ENCODE measurements around the gene CKM. TPM values are rescaled to one million over a fixed set of nuclear protein-coding genes. Genes with fewer than 3 reads are reported as not detected.

The CKM gene
- polyA plus RNA-seq (2013, experiment 1 of 2) = not detected
- polyA plus RNA-seq (2013, experiment 2 of 2) = not detected

GRCh38 chr19:45322744-45323281, at the start of gene CKM:
Gene CKM (minus strand): TSS chr19:45322875. CDS start chr19:45319713, 3,162 bp downstream.
- no peak within 1 kb of the TSS for H3K18ac ChIP-seq (ENCODE audit: low read depth in 1 of 2, low read length in 2 of 2)
- no peak within 1 kb of the TSS for H3K27ac ChIP-seq (ENCODE audit: low read length, poor library complexity, severe bottlenecking)
- H3K36me3 ChIP-seq (ENCODE audit: control insufficient read depth in 1 of 2, insufficient read depth in 2 of 2, low read depth in 1 of 2, low read length in 2 of 2) = no peaks in the 10 kb centered on the region
- no peak within 1 kb of the TSS for H2BK12ac ChIP-seq (ENCODE audit: low read length in 2 of 2)
- no peak within 1 kb of the TSS for H4K91ac ChIP-seq (ENCODE audit: low read length)
- H3K4me2 ChIP-seq (ENCODE audit: low read length, poor library complexity, severe bottlenecking) = peak within 1 kb of the TSS; percentile 64
- no peak within 1 kb of the TSS for H3K14ac ChIP-seq (ENCODE audit: low read length in 2 of 2)
- no peak within 1 kb of the TSS for H2AK5ac ChIP-seq (ENCODE audit: low read length, severe bottlenecking)
- H3K4me3 ChIP-seq (ENCODE audit: insufficient read depth in 1 of 2, low read depth in 1 of 2, low read length in 2 of 2) = peak within 1 kb of the TSS in 1 of 2 experiments; percentile 51
- no peak within 1 kb of the TSS for H2BK5ac ChIP-seq (ENCODE audit: low read depth, low read length, poor library complexity, severe bottlenecking)
- H2AFZ ChIP-seq (ENCODE audit: low read depth, low read length) = no peak within 1 kb of the TSS
- H4K8ac ChIP-seq (ENCODE audit: low read length) = peak within 1 kb of the TSS; percentile 81
- 55% methylated on average over 13 of the region's 15 CpGs for WGBS
- H3K4ac ChIP-seq (ENCODE audit: low read depth in 1 of 2, low read length in 2 of 2) = no peak within 1 kb of the TSS
- DNase-seq = no peak
- peaks cover 14% of the 10 kb centered on the region for H3K4me1 ChIP-seq (ENCODE audit: control insufficient read depth, insufficient read depth, low read depth, low read length)
- H3K79me1 ChIP-seq (replicated peaks; ENCODE audit: low read length, poor library complexity, severe bottlenecking) = no peaks in the 10 kb centered on the region
- H2BK120ac ChIP-seq (ENCODE audit: low read depth, low read length) = no peak within 1 kb of the TSS
- H3K9me3 ChIP-seq (ENCODE audit: control insufficient read depth, low read length) = no peaks in the 10 kb centered on the region
- H3K9ac ChIP-seq (ENCODE audit: low read length) = peak within 1 kb of the TSS; percentile 41
- H3K27me3 ChIP-seq (ENCODE audit: control insufficient read depth in 1 of 2, insufficient read depth in 1 of 2, low read length in 2 of 2) = peaks cover 29 to 42% of the 10 kb centered on the region in 2 experiments
- no peak within 1 kb of the TSS for H3K23ac ChIP-seq (ENCODE audit: low read length in 2 of 2)
- H2BK15ac ChIP-seq (ENCODE audit: low read depth, poor library complexity, severe bottlenecking) = no peak within 1 kb of the TSS

GRCh38 chr19:45370410-45371204, 47.9 kb upstream of the CKM start, which contains the start of gene ERCC2:
Gene ERCC2 (minus strand): TSS chr19:45370573. CDS start chr19:45370540, 33 bp downstream.
- Histone ChIP-seq H3K27ac (ENCODE audit: low read length, poor library complexity, severe bottlenecking) (peak within 1 kb of the TSS; percentile 90), H3K36me3 (ENCODE audit: control insufficient read depth in 1 of 2, insufficient read depth in 2 of 2, low read depth in 1 of 2, low read length in 2 of 2) (peaks cover 7 to 10% of the 10 kb centered on the region in 2 experiments), H2BK15ac (ENCODE audit: low read depth, poor library complexity, severe bottlenecking) (peak within 1 kb of the TSS; percentile 80), H4K91ac (ENCODE audit: low read length) (no peak within 1 kb of the TSS), H2BK12ac (ENCODE audit: low read length in 2 of 2) (peak within 1 kb of the TSS in 1 of 2 experiments; percentile 10), H3K9ac (ENCODE audit: low read length) (peak within 1 kb of the TSS; percentile 89), H3K79me1 (replicated peaks; ENCODE audit: low read length, poor library complexity, severe bottlenecking) (peaks cover 26% of the 10 kb centered on the region), H4K8ac (ENCODE audit: low read length) (peak within 1 kb of the TSS; percentile 82), H3K9me3 (ENCODE audit: control insufficient read depth, low read length) (no peaks in the 10 kb centered on the region), H3K14ac (ENCODE audit: low read length in 2 of 2) (peak within 1 kb of the TSS in 1 of 2 experiments; percentile 73), H2AFZ (ENCODE audit: low read depth, low read length) (peak within 1 kb of the TSS; percentile 87), H3K4me1 (ENCODE audit: control insufficient read depth, insufficient read depth, low read depth, low read length) (peaks cover 15% of the 10 kb centered on the region), H3K18ac (ENCODE audit: low read depth in 1 of 2, low read length in 2 of 2) (peak within 1 kb of the TSS; percentile 74 to 86), H2BK120ac (ENCODE audit: low read depth, low read length) (no peak within 1 kb of the TSS), H2AK5ac (ENCODE audit: low read length, severe bottlenecking) (no peak within 1 kb of the TSS), H3K23ac (ENCODE audit: low read length in 2 of 2) (peak within 1 kb of the TSS in 1 of 2 experiments; percentile 86), H2BK5ac (ENCODE audit: low read depth, low read length, poor library complexity, severe bottlenecking) (no peak within 1 kb of the TSS), H3K4me3 (ENCODE audit: insufficient read depth in 1 of 2, low read depth in 1 of 2, low read length in 2 of 2) (peak within 1 kb of the TSS; percentile 82 to 93), H3K27me3 (ENCODE audit: control insufficient read depth in 1 of 2, insufficient read depth in 1 of 2, low read length in 2 of 2) (no peaks in the 10 kb centered on the region), H3K4me2 (ENCODE audit: low read length, poor library complexity, severe bottlenecking) (peak within 1 kb of the TSS; percentile 76), H3K4ac (ENCODE audit: low read depth in 1 of 2, low read length in 2 of 2) (peak within 1 kb of the TSS; percentile 68 to 91)
- WGBS = 7% methylated on average over 52 of the region's 55 CpGs
- peak; percentile 99 for DNase-seq

GRCh38 chr19:45368737-45369340, 46.2 kb upstream of the CKM start:
- Histone ChIP-seq H2BK12ac (ENCODE audit: low read length in 2 of 2) (no peak overlapping the region), H2AK5ac (ENCODE audit: low read length, severe bottlenecking) (no peak overlapping the region), H2BK120ac (ENCODE audit: low read depth, low read length) (no peak overlapping the region), H3K27me3 (ENCODE audit: control insufficient read depth in 1 of 2, insufficient read depth in 1 of 2, low read length in 2 of 2) (no peaks in the 10 kb centered on the region), H3K4ac (ENCODE audit: low read depth in 1 of 2, low read length in 2 of 2) (no peak overlapping the region), H3K9me3 (ENCODE audit: control insufficient read depth, low read length) (no peaks in the 10 kb centered on the region), H2BK15ac (ENCODE audit: low read depth, poor library complexity, severe bottlenecking) (no peak overlapping the region), H3K4me1 (ENCODE audit: control insufficient read depth, insufficient read depth, low read depth, low read length) (peaks cover 12% of the 10 kb centered on the region), H4K91ac (ENCODE audit: low read length) (no peak overlapping the region), H3K79me1 (replicated peaks; ENCODE audit: low read length, poor library complexity, severe bottlenecking) (peaks cover 33% of the 10 kb centered on the region), H3K23ac (ENCODE audit: low read length in 2 of 2) (peak overlapping the region in 1 of 2 experiments; percentile 62), H4K8ac (ENCODE audit: low read length) (no peak overlapping the region), H3K27ac (ENCODE audit: low read length, poor library complexity, severe bottlenecking) (no peak overlapping the region), H2BK5ac (ENCODE audit: low read depth, low read length, poor library complexity, severe bottlenecking) (no peak overlapping the region), H3K14ac (ENCODE audit: low read length in 2 of 2) (no peak overlapping the region), H3K4me2 (ENCODE audit: low read length, poor library complexity, severe bottlenecking) (no peak overlapping the region), H3K18ac (ENCODE audit: low read depth in 1 of 2, low read length in 2 of 2) (no peak overlapping the region), H2AFZ (ENCODE audit: low read depth, low read length) (no peak overlapping the region), H3K4me3 (ENCODE audit: insufficient read depth in 1 of 2, low read depth in 1 of 2, low read length in 2 of 2) (peak overlapping the region in 1 of 2 experiments; percentile 93), H3K9ac (ENCODE audit: low read length) (no peak overlapping the region), H3K36me3 (ENCODE audit: control insufficient read depth in 1 of 2, insufficient read depth in 2 of 2, low read depth in 1 of 2, low read length in 2 of 2) (peaks cover 15 to 28% of the 10 kb centered on the region in 2 experiments)
- DNase-seq = no peak
- WGBS = 90% methylated on average over 11 of the region's 11 CpGs

GRCh38 chr19:45368127-45368526, 45.5 kb upstream of the CKM start:
- Histone ChIP-seq H2AK5ac (ENCODE audit: low read length, severe bottlenecking) (no peak overlapping the region), H3K18ac (ENCODE audit: low read depth in 1 of 2, low read length in 2 of 2) (no peak overlapping the region), H3K4me2 (ENCODE audit: low read length, poor library complexity, severe bottlenecking) (no peak overlapping the region), H2AFZ (ENCODE audit: low read depth, low read length) (no peak overlapping the region), H3K14ac (ENCODE audit: low read length in 2 of 2) (no peak overlapping the region), H3K36me3 (ENCODE audit: control insufficient read depth in 1 of 2, insufficient read depth in 2 of 2, low read depth in 1 of 2, low read length in 2 of 2) (peaks cover 15 to 35% of the 10 kb centered on the region in 2 experiments), H3K4ac (ENCODE audit: low read depth in 1 of 2, low read length in 2 of 2) (no peak overlapping the region), H2BK15ac (ENCODE audit: low read depth, poor library complexity, severe bottlenecking) (no peak overlapping the region), H3K79me1 (replicated peaks; ENCODE audit: low read length, poor library complexity, severe bottlenecking) (peaks cover 39% of the 10 kb centered on the region), H3K23ac (ENCODE audit: low read length in 2 of 2) (no peak overlapping the region), H3K4me1 (ENCODE audit: control insufficient read depth, insufficient read depth, low read depth, low read length) (peaks cover 12% of the 10 kb centered on the region), H3K4me3 (ENCODE audit: insufficient read depth in 1 of 2, low read depth in 1 of 2, low read length in 2 of 2) (no peak overlapping the region), H4K91ac (ENCODE audit: low read length) (no peak overlapping the region), H2BK120ac (ENCODE audit: low read depth, low read length) (no peak overlapping the region), H3K9ac (ENCODE audit: low read length) (no peak overlapping the region), H3K27me3 (ENCODE audit: control insufficient read depth in 1 of 2, insufficient read depth in 1 of 2, low read length in 2 of 2) (no peaks in the 10 kb centered on the region), H4K8ac (ENCODE audit: low read length) (no peak overlapping the region), H3K9me3 (ENCODE audit: control insufficient read depth, low read length) (no peaks in the 10 kb centered on the region), H2BK12ac (ENCODE audit: low read length in 2 of 2) (no peak overlapping the region), H2BK5ac (ENCODE audit: low read depth, low read length, poor library complexity, severe bottlenecking) (no peak overlapping the region), H3K27ac (ENCODE audit: low read length, poor library complexity, severe bottlenecking) (no peak overlapping the region)
- over 99% methylated on average over 4 of the region's 4 CpGs for WGBS
- DNase-seq = no peak
